H54 (cell line): ENCODE results near the gene IFTAP.
A peak's percentile ranks its signal among the peaks of the same experiment; 100 is the strongest.
"Not testable (repeated sequence)": the region's sequence is repeated elsewhere in the genome, so short reads cannot be mapped to it uniquely, and the experiment has no call there.

Source experiments
- DNase-seq: peaks from one replicate; pipeline ENCODE4 v3.0.0; 2011; ENCODE audit warnings: low spot score, mixed read lengths; ENCODE audit not compliant: insufficient read length
- FAIRE-seq: peaks from 3 replicates; lab custom pipeline; 2011; peaks lifted over from hg19 to GRCh38; lab: Jason Lieb, UNC
- POLR2A ChIP-seq: IDR thresholded peaks from 2 replicates; pipeline ENCODE4 v1.6.1; 2011; ENCODE audit warnings: low read depth, mild to moderate bottlenecking, low read length

IFTAP gene

GRCh38 chr11:36631774-36632173 lies 37.5 kb downstream of the IFTAP start:
- DNase-seq = no peak

GRCh38 chr11:36635066-36635862 lies 41.0 kb downstream of the IFTAP start:
- FAIRE-seq (no peak), DNase-seq (no peak)
- no peak for TF ChIP-seq POLR2A

More at GRCh38 chr11:36631774-36632173, 37.5 kb downstream of the IFTAP start:
- no peak for TF ChIP-seq POLR2A
- FAIRE-seq = no peak

GRCh38 chr11:36638556-36638955 lies 44.3 kb downstream of the IFTAP start:
- no peak for TF ChIP-seq POLR2A
- FAIRE-seq = no peak
- DNase-seq = no peak

- FAIRE-seq (peak; percentile 6), DNase-seq (no peak)
- no peak for TF ChIP-seq POLR2A
Measured at GRCh38 chr11:36657610-36658267, 63.4 kb downstream of the IFTAP start.

- peak; percentile 11 for FAIRE-seq
- not testable (repeated sequence) for DNase-seq
Measured at GRCh38 chr11:36661359-36661758, 67.1 kb downstream of the IFTAP start.

GRCh38 chr11:36672815-36673450 lies 78.6 kb downstream of the IFTAP start:
- no peak for TF ChIP-seq POLR2A
- no peak for DNase-seq
- peak; percentile 96 for FAIRE-seq

GRCh38 chr11:36679547-36679946 lies 85.2 kb downstream of the IFTAP start:
- FAIRE-seq, DNase-seq: not testable (repeated sequence)

- TF ChIP-seq POLR2A = no peak
- DNase-seq (no peak), FAIRE-seq (no peak)
Measured at GRCh38 chr11:36683818-36684217, 89.5 kb downstream of the IFTAP start.

GRCh38 chr11:36684840-36685801 lies 90.8 kb downstream of the IFTAP start:
- no peak for TF ChIP-seq POLR2A
- FAIRE-seq (no peak), DNase-seq (no peak)

GRCh38 chr11:36688132-36688531 lies 93.8 kb downstream of the IFTAP start:
- DNase-seq (no peak), FAIRE-seq (no peak)
- TF ChIP-seq POLR2A = no peak

GRCh38 chr11:36688571-36689291 lies 94.4 kb downstream of the IFTAP start:
- no peak for TF ChIP-seq POLR2A
- FAIRE-seq (no peak), DNase-seq (no peak)

- no peak for TF ChIP-seq POLR2A
- no peak for FAIRE-seq
- no peak for DNase-seq
Measured at GRCh38 chr11:36689442-36689841, 95.1 kb downstream of the IFTAP start.

- DNase-seq (no peak), FAIRE-seq (no peak)
- TF ChIP-seq POLR2A = no peak
Measured at GRCh38 chr11:36692704-36693103, 98.4 kb downstream of the IFTAP start.
